GM12875 (cell line): Measurements from ENCODE around the gene CPLANE1.

Source experiments
- H3K4me3 ChIP-seq: one replicate; pipeline ENCODE4 v1.5.1; 2011; ENCODE audit warnings: low read depth, low read length, control low read depth
- TF ChIP-seq, protein P1 (sequence below): IDR thresholded peaks from 2 replicates; pipeline ENCODE4 v1.5.1; 2011; ENCODE audit warnings: low read depth, mild to moderate bottlenecking, control low read depth, inconsistent platforms, low read length, moderate library complexity, borderline replicate concordance; ENCODE audit not compliant: insufficient read depth

Gene CPLANE1

DNA sequence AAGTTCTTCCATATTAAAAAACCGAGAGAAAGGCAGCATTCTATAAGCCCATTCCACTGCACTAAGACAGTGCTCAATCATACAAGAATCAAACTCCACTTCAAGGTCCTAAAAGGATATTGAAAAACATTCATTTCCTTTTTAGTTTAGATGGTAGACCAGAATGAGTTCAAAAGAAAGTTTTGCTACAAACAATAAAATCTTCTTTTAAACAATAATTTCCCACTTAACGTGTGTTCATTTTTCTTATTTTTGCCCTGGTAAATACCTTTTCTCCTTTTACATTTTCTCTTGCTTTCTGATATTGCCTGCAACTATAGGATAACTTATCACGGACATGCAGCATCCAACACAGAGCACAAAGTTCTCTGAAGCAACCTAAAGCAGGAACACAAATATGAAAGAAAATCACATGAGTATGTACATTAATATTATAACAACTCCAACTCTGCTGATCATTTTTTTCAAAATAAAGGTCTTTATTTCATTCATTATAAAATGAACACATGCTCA, 61.7 kb downstream of the CPLANE1 start:
- TF ChIP-seq, protein P1, sequence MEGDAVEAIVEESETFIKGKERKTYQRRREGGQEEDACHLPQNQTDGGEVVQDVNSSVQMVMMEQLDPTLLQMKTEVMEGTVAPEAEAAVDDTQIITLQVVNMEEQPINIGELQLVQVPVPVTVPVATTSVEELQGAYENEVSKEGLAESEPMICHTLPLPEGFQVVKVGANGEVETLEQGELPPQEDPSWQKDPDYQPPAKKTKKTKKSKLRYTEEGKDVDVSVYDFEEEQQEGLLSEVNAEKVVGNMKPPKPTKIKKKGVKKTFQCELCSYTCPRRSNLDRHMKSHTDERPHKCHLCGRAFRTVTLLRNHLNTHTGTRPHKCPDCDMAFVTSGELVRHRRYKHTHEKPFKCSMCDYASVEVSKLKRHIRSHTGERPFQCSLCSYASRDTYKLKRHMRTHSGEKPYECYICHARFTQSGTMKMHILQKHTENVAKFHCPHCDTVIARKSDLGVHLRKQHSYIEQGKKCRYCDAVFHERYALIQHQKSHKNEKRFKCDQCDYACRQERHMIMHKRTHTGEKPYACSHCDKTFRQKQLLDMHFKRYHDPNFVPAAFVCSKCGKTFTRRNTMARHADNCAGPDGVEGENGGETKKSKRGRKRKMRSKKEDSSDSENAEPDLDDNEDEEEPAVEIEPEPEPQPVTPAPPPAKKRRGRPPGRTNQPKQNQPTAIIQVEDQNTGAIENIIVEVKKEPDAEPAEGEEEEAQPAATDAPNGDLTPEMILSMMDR, result no peak
- H3K4me3 ChIP-seq, result no peak overlapping the region

DNA sequence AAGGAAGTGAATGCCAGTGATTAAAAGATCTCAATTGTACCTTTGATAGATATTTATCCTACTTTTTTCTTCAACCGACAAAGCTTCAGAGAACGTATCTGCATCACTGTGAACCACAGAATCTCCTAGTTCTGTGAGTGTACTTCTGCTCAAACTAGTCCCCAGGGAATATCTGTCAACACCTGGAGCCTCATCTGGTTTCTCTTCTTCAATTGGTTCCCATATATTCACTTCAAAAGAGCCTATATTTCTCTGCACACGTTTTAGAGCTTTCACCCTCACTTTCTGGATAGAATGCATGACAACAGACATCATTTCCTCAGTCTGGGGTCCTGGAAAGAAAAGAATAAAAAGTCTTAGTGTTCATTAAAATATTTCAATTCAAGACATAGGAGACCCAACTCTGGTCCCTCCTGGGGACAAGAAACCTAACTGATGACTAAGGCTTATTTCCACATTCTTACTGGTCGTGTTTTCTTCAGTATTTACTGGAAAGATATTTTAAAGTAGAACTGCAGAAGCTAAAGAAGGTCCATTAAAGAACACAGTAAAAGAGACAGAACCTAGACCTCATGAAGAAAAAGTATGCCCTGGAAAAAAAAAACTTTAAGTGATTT, 64.3 kb downstream of the CPLANE1 start:
- H3K4me3 ChIP-seq, result no peak overlapping the region
- TF ChIP-seq, protein P1, result no peak

DNA sequence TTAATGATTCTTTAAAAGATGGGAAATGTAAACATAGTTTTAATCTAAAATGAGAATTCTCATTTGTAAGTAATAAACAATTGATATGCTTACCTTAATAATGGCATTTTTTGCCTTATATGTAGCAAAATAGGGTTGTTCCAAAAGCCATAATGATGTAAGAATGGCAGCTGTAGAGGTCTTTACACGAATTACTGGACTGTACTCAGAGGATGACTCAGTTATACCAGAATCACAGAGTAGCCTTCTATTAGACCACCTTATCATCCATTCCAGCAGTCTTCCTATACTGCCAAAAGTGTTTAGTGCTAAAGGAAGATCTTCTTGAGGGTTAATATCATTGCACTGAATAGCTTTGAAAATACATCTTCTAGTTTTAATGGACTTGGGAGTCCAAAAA, 66.5 kb downstream of the CPLANE1 start:
- TF ChIP-seq, protein P1, result no peak

DNA sequence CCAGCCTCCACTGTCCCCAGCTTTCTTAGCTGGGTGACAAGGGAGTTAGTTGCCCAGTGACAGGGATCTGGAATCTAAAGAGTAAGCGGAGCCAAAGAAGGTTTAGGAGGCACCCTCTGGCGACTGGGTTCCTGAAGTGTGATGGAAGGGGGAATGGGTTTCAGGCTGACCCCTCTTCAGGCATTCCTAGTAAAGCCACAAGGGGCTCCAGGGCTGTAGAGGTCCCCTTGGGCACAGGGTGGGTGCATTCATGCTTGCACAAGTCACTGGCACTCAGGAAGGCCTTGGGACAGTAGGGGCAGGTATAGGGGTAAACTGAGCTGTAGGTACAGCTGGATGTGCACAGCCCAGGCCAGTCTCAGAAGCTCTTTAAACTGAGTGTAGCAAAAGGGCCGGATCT, 74.2 kb downstream of the CPLANE1 start:
- TF ChIP-seq, protein P1, result no peak
- H3K4me3 ChIP-seq, result no peak overlapping the region

More for the DNA sequence above, 66.5 kb downstream of the CPLANE1 start:
- no peak overlapping the region for H3K4me3 ChIP-seq

DNA sequence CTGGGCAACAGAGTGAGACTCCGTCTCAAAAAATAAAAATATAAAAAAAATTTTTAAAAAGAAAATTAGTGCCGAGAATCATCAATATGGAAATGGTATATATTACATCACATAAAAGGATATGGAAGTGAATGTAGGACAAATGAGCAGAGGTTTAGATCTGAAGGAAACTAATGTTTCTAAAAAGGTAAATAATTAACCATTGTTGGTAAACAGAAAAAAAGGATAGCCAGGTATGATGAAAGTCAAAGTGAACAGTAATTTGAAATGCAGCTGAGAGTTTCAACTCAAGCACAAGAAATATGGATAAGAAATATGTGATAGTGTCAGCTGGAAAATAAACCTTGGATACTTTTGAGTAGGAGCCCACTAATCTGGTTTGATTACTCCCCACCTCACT, 76.2 kb downstream of the CPLANE1 start:
- TF ChIP-seq, protein P1, result no peak
- H3K4me3 ChIP-seq, result no peak overlapping the region

DNA sequence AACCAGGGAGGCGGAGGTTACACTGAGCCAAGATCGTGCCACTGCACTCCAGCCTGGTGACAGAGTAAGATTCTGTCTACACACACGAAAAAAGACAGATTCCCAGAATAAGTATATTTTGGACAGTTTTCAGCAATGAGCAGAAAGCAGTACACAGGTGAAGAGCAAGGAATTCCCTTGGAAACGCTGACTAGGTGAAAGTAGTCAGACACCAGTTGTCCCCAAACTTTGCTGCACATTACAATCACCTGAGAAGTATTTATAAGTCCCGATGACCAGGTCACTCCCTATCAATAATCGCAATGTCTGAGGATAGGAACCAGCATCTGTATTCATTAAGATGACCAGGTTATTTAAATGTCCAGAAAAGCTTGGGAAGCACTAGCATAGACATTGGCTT, 78.3 kb downstream of the CPLANE1 start:
- H3K4me3 ChIP-seq, result no peak overlapping the region
- TF ChIP-seq, protein P1, result no peak

DNA sequence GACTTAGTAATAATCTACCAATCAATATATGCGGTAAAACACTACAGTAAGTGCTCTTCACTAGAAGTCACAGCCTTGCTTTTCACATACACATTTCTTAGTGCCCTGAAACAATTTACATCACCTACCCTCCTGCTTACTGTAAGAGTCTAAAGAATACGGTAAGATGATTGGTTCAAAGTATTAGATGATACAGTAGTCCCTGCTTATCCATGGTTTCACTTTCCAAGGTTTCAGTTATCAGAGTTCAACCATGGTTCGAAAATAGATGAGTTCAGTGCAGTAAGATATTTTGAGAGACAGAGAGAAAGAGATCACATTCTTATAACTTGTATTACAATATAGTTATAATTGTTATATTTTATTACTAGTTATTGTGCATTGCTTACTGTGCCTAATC, 83.0 kb downstream of the CPLANE1 start:
- TF ChIP-seq, protein P1, result no peak
- H3K4me3 ChIP-seq, result no peak overlapping the region
